HepG2 (cell line): Measurements from ENCODE around the gene VPREB3.
A peak's percentile ranks its signal among the peaks of the same experiment; 100 is the strongest.

Experiments
- ATF1 ChIP-seq: IDR thresholded peaks from 2 replicates; pipeline ENCODE4 v1.6.1; 2016; ENCODE audit warnings: mild to moderate bottlenecking, control low read depth
- CTCF ChIP-seq: sonication (generic); formaldehyde crosslinking; IDR thresholded peaks from 2 replicates; pipeline ENCODE4 v1.5.0; 2020; ENCODE audit warnings: mild to moderate bottlenecking, missing genetic modification reagents, moderate library complexity
- HMGXB4 ChIP-seq, 2 experiments: sonication (generic) in 1 of 2; formaldehyde crosslinking in 1 of 2; IDR thresholded peaks; 2 replicates each; pipeline versions ENCODE4 v1.4.0 to v1.6.1; 2018 to 2020; ENCODE audit warnings: missing genetic modification reagents in 2 of 2, borderline replicate concordance in 1 of 2, low read depth in 1 of 2, mild to moderate bottlenecking in 1 of 2, missing biosample characterization in 1 of 2
- POLR2AphosphoS5 ChIP-seq: IDR thresholded peaks from 2 replicates; pipeline ENCODE4 v1.6.1; 2012; ENCODE audit warnings: low read depth, low read length
- SIN3A ChIP-seq: IDR thresholded peaks from 2 replicates; pipeline ENCODE4 v1.6.1; 2011; ENCODE audit warnings: low read depth, mild to moderate bottlenecking, control low read depth, low read length, borderline replicate concordance
- ZNF20 ChIP-seq: sonication (generic); formaldehyde crosslinking; IDR thresholded peaks from 2 replicates; pipeline ENCODE4 v1.4.0; 2020; ENCODE audit warnings: mild to moderate bottlenecking, moderate library complexity, missing genetic modification reagents
- ZNF260 ChIP-seq: sonication (generic); formaldehyde crosslinking; IDR thresholded peaks from 2 replicates; pipeline ENCODE4 v1.4.0; 2020; ENCODE audit warnings: missing genetic modification reagents, low read depth, mild to moderate bottlenecking, borderline replicate concordance
- ZNF263 ChIP-seq: sonication (generic); formaldehyde crosslinking; IDR thresholded peaks from 2 replicates; pipeline ENCODE4 v1.4.0; 2020; ENCODE audit warnings: missing genetic modification reagents
- ZNF282 ChIP-seq: fragments of 450-650 bp; IDR thresholded peaks from 2 replicates; pipeline ENCODE4 v1.6.1; 2018; ENCODE audit not compliant: partially characterized antibody

- TF ChIP-seq ZNF263 (CRISPR knock-in tag) (no peak), ZNF20 (CRISPR knock-in tag) (no peak), HMGXB4 (CRISPR knock-in tag; IDR thresholded peaks at IDR 0.05; ENCODE audit: borderline replicate concordance in 1 of 2, low read depth in 1 of 2) (no peak), ZNF282 (no peak), CTCF (CRISPR knock-in tag) (peak; percentile 48), SIN3A (no peak), ZNF260 (CRISPR knock-in tag) (no peak), ATF1 (CRISPR knock-in tag) (no peak), POLR2AphosphoS5 (no peak)
Measured at GRCh38 chr22:23775779-23776375, 21.7 kb upstream of the VPREB3 start.
